HG03521 (cell line): ENCODE data around the gene SSH2.

ENCODE experiments used
- ATAC-seq: cut with Tn5 transposase; IDR thresholded peaks from one replicate; pipeline ENCODE4 v1.9.1; 2021; ENCODE audit warnings: mild to moderate bottlenecking, moderate library complexity; ENCODE audit not compliant: unreplicated experiment

SSH2 gene

GRCh38 chr17:29711588-29712385 lies 218.2 kb downstream of the SSH2 start:
- ATAC-seq = no peak

GRCh38 chr17:29710891-29711418 lies 219.1 kb downstream of the SSH2 start:
- no peak for ATAC-seq

GRCh38 chr17:29710520-29710884 lies 219.5 kb downstream of the SSH2 start:
- ATAC-seq = no peak

GRCh38 chr17:29709866-29710519 lies 220.0 kb downstream of the SSH2 start:
- no peak for ATAC-seq

- no peak for ATAC-seq
Measured at GRCh38 chr17:29707212-29707571, 222.8 kb downstream of the SSH2 start.

- ATAC-seq = no peak
Measured at GRCh38 chr17:29706045-29706431, 224.0 kb downstream of the SSH2 start.

- no peak for ATAC-seq
Measured at GRCh38 chr17:29705386-29705785, 224.6 kb downstream of the SSH2 start.

- no peak for ATAC-seq
Measured at GRCh38 chr17:29699283-29699682, 230.7 kb downstream of the SSH2 start.

GRCh38 chr17:29698837-29699236 lies 231.2 kb downstream of the SSH2 start:
- ATAC-seq = no peak

GRCh38 chr17:29698019-29698777 lies 231.8 kb downstream of the SSH2 start:
- no peak for ATAC-seq

GRCh38 chr17:29697371-29697770 lies 232.7 kb downstream of the SSH2 start:
- no peak for ATAC-seq

GRCh38 chr17:29694918-29695563 lies 235.0 kb downstream of the SSH2 start:
- ATAC-seq = no peak

- no peak for ATAC-seq
Measured at GRCh38 chr17:29693751-29694150, 236.3 kb downstream of the SSH2 start.

- no peak for ATAC-seq
Measured at GRCh38 chr17:29687596-29687995, 242.4 kb downstream of the SSH2 start.

- no peak for ATAC-seq
Measured at GRCh38 chr17:29686993-29687590, 242.9 kb downstream of the SSH2 start.

GRCh38 chr17:29683481-29683880 lies 246.5 kb downstream of the SSH2 start:
- ATAC-seq = no peak

- no peak for ATAC-seq
Measured at GRCh38 chr17:29682987-29683386, 247.0 kb downstream of the SSH2 start.

- no peak for ATAC-seq
Measured at GRCh38 chr17:29682054-29682453, 248.0 kb downstream of the SSH2 start.

GRCh38 chr17:29677824-29678223 lies 252.2 kb downstream of the SSH2 start:
- no peak for ATAC-seq

GRCh38 chr17:29677221-29677791 lies 252.7 kb downstream of the SSH2 start:
- ATAC-seq = no peak
